Nephron (organoid): Measurements from ENCODE around the gene DIP2A.
"Not testable (repeated sequence)": the region's sequence is repeated elsewhere in the genome, so short reads cannot be mapped to it uniquely, and the experiment has no call there.

Experiments used
- H3K27ac Mint-ChIP-seq, 3 experiments: 2 replicates each; pipeline ENCODE4 v1.8.0; 2020; ENCODE audit warnings: mixed read lengths in 3 of 3, mild to moderate bottlenecking in 2 of 3, moderate library complexity in 1 of 3
- H3K27me3 Mint-ChIP-seq: 2 replicates; pipeline ENCODE4 v1.8.0; 2021; ENCODE audit warnings: low read depth, mild to moderate bottlenecking, moderate library complexity, mixed read lengths
- H3K36me3 Mint-ChIP-seq: 2 replicates; pipeline ENCODE4 v1.8.0; 2020; ENCODE audit warnings: low read depth, mixed read lengths
- H3K4me1 Mint-ChIP-seq: 2 replicates; pipeline ENCODE4 v1.8.0; 2020; ENCODE audit warnings: mixed read lengths
- H3K4me3 Mint-ChIP-seq, 3 experiments: 2 replicates each; pipeline ENCODE4 v1.8.0; 2020; ENCODE audit warnings: mild to moderate bottlenecking in 3 of 3, mixed read lengths in 3 of 3, moderate library complexity in 2 of 3
- H3K9me3 Mint-ChIP-seq: 2 replicates; pipeline ENCODE4 v1.8.0; 2020; ENCODE audit warnings: mixed read lengths
- CTCF ChIP-seq, 3 experiments: fragments of 200-600 bp; sonication (generic); IDR thresholded peaks; one replicate each; pipeline ENCODE4 v1.5.0; 2021; ENCODE audit warnings: antibody characterized with exemption in 3 of 3; ENCODE audit not compliant: unreplicated experiment in 3 of 3

DIP2A gene

GRCh38 chr21:46569081-46569480 is 110.4 kb downstream of the DIP2A start:
- no peak for TF ChIP-seq CTCF (IDR thresholded peaks at IDR 0.05; ENCODE audit: unreplicated experiment in 3 of 3)
- Mint-ChIP-seq H3K4me1 (peaks cover 7% of the 10 kb centered on the region), H3K36me3 (peaks cover 79% of the 10 kb centered on the region), H3K27ac (no peak overlapping the region), H3K27me3 (no peaks in the 10 kb centered on the region), H3K9me3 (peaks cover 24% of the 10 kb centered on the region), H3K4me3 (no peak overlapping the region)

- H3K27ac Mint-ChIP-seq: no peak overlapping the region
- no peak overlapping the region for H3K4me3 Mint-ChIP-seq
- no peaks in the 10 kb centered on the region for H3K27me3 Mint-ChIP-seq
- H3K36me3 Mint-ChIP-seq: peaks cover 81% of the 10 kb centered on the region
- no peak for TF ChIP-seq CTCF (IDR thresholded peaks at IDR 0.05; ENCODE audit: unreplicated experiment in 3 of 3)
- peaks cover 4% of the 10 kb centered on the region for H3K4me1 Mint-ChIP-seq
- peaks cover 33% of the 10 kb centered on the region for H3K9me3 Mint-ChIP-seq
These were observed 111.4 kb downstream of the DIP2A start for GRCh38 chr21:46570119-46570518.

GRCh38 chr21:46570631-46571030 is 111.9 kb downstream of the DIP2A start:
- Mint-ChIP-seq H3K27ac (no peak overlapping the region), H3K36me3 (peaks cover 81% of the 10 kb centered on the region), H3K9me3 (peaks cover 38% of the 10 kb centered on the region), H3K4me1 (no peaks in the 10 kb centered on the region), H3K4me3 (no peak overlapping the region), H3K27me3 (no peaks in the 10 kb centered on the region)
- TF ChIP-seq CTCF (IDR thresholded peaks at IDR 0.05; ENCODE audit: unreplicated experiment in 3 of 3): no peak

GRCh38 chr21:46572850-46573249 is 114.2 kb downstream of the DIP2A start:
- no peaks in the 10 kb centered on the region for H3K27me3 Mint-ChIP-seq
- no peak overlapping the region for H3K4me3 Mint-ChIP-seq
- H3K36me3 Mint-ChIP-seq: peaks cover 79% of the 10 kb centered on the region
- no peaks in the 10 kb centered on the region for H3K4me1 Mint-ChIP-seq
- peaks cover 55% of the 10 kb centered on the region for H3K9me3 Mint-ChIP-seq
- H3K27ac Mint-ChIP-seq: no peak overlapping the region
- TF ChIP-seq CTCF (IDR thresholded peaks at IDR 0.05; ENCODE audit: unreplicated experiment in 3 of 3): no peak

- H3K36me3 Mint-ChIP-seq: peaks cover 88% of the 10 kb centered on the region
- H3K27ac Mint-ChIP-seq, H3K4me1 Mint-ChIP-seq, H3K27me3 Mint-ChIP-seq, H3K4me3 Mint-ChIP-seq: not testable (repeated sequence)
- peaks cover 84% of the 10 kb centered on the region for H3K9me3 Mint-ChIP-seq
These were observed 119.1 kb downstream of the DIP2A start for GRCh38 chr21:46577786-46578185.

GRCh38 chr21:46579394-46579793 is 120.7 kb downstream of the DIP2A start:
- Mint-ChIP-seq H3K9me3 (peaks cover 88% of the 10 kb centered on the region), H3K36me3 (peaks cover 90% of the 10 kb centered on the region)
- not testable (repeated sequence) for H3K4me1 Mint-ChIP-seq, H3K4me3 Mint-ChIP-seq, H3K27ac Mint-ChIP-seq, H3K27me3 Mint-ChIP-seq

GRCh38 chr21:46581780-46582307 is 123.2 kb downstream of the DIP2A start:
- Mint-ChIP-seq H3K4me1 (no peaks in the 10 kb centered on the region), H3K27me3 (no peaks in the 10 kb centered on the region), H3K36me3 (peaks cover 89% of the 10 kb centered on the region), H3K9me3 (peaks cover 90% of the 10 kb centered on the region), H3K4me3 (no peak overlapping the region), H3K27ac (no peak overlapping the region)
- TF ChIP-seq CTCF (IDR thresholded peaks at IDR 0.05; ENCODE audit: unreplicated experiment in 3 of 3): no peak
